HG03095 (cell line): ENCODE measurements around the gene PPM1F.

ENCODE experiments used
- ATAC-seq: cut with Tn5 transposase; IDR thresholded peaks from one replicate; pipeline ENCODE4 v1.9.1; 2021; ENCODE audit warnings: moderate library complexity; ENCODE audit not compliant: unreplicated experiment

Gene PPM1F, protein sequence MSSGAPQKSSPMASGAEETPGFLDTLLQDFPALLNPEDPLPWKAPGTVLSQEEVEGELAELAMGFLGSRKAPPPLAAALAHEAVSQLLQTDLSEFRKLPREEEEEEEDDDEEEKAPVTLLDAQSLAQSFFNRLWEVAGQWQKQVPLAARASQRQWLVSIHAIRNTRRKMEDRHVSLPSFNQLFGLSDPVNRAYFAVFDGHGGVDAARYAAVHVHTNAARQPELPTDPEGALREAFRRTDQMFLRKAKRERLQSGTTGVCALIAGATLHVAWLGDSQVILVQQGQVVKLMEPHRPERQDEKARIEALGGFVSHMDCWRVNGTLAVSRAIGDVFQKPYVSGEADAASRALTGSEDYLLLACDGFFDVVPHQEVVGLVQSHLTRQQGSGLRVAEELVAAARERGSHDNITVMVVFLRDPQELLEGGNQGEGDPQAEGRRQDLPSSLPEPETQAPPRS

DNA sequence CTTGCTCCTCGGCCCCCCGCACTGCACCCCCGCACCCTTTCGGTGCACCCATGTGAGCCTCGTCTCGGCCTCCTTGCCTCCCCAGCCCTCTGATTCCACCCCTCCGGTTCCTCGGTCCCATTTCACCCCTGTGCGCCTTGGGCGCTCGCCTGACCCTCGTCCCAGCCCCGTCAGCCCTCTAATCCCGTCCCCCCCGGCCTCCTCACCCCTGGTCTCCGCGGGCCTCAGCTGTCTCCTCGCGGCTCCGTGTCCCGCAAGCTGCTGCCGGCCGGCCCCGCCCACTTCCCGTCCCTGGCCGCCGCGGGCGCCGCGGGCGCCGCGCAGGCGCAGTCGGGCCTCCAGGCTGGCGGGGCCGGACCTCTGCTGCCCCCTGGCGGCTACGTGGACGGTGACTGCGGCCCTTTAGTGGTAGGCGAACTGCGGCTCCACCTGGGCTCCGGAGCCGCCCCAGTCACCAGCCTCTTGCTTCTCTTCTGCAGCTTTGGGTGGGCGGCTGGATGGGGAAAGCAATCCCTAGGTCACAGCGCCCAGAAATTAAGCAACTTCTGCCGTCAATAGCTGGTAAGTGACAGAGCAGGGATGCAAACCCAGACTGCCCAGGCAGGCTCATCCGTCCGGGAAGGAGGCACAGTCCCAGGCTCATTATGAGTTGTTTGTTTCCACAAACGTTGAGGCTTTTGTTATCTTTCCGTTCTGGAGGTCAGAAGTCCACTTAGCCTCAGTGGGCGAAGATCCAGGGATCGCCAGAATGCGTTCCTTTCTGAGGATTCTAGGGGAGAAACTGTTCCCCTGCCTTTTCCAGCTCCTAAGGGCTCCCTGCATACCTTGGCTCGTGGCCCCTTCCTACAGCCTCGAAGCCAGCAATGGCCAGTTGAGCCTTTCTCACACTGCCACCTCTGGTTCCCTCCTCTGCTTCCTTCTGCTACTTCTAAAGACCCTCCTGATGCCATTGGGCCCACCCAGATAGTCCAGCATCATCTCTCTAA, at the start of gene PPM1F:
Gene PPM1F, minus strand, starts transcription at position 263 of the 986 bp plus-strand sequence. CDS start 6,800 bp downstream, outside the sequence.
- ATAC-seq = peak; percentile 58

DNA sequence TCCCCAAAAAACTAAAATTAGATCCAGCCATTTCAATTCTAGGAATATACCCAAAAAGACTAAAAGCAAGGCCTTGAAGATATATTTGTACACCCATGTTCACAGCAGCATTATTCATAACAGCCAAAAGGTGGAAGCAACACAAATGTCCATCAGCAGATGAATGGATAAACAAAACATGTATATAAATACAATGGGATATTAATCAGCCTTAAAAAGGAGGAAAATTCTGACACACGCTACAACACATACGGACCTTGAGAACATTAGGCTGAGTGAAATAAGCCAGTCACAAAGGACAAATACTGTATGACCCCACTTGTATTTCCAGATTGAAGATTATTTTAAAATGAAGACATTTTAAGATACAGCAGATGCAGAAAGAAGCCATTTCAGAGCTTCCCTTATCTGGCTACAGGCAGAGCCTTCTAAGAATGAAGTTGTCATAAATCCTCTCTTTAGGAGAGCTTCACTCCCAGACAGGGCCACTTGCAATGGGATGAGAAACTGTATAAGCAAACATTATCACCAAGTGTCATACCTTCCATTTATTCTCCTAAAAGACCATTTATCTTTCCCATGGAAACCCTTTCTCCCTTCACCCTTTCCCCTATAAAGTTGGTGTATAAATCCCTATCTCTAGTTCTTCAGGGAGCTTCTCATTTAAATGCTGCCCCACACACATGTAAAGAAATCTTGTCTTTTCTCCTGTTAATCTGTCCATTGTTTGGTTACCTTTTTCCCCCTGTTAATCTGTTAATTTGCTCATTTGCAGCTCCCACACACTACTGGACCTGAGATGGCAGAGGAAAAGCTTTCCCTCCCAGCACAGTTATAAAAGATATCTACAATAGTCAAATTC, 49.2 kb upstream of the PPM1F start:
- no peak for ATAC-seq

DNA sequence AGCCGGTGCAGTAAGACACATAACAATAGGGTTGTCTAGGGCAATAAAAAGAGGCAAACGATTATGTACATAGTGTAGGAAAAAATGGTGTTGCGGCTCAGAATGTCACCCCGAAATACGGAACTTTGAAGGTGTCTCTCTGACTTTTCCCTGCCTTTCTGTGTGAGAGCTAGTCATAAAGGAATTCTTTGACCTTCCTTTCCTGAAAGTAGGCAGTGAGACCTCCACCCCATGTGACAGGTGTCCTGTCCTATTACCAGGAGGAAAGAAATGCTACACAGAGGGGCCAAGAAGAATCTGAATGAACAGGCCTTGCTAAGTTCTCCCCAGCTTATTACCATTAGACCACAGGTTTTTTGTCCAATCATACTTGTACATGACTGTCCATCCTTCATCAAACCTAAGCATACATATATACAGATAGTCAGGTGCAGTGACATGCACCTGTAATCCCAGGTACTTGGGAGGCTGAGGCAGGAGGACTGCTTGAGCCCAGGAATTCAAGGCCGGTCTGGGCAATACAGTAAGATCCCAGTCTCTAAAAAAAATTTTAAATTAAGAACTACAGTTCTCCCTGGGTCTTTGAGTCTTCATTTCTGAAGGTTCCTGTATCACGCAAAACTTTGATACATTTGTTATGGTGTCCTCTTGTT, 46.1 kb upstream of the PPM1F start:
- ATAC-seq = no peak

DNA sequence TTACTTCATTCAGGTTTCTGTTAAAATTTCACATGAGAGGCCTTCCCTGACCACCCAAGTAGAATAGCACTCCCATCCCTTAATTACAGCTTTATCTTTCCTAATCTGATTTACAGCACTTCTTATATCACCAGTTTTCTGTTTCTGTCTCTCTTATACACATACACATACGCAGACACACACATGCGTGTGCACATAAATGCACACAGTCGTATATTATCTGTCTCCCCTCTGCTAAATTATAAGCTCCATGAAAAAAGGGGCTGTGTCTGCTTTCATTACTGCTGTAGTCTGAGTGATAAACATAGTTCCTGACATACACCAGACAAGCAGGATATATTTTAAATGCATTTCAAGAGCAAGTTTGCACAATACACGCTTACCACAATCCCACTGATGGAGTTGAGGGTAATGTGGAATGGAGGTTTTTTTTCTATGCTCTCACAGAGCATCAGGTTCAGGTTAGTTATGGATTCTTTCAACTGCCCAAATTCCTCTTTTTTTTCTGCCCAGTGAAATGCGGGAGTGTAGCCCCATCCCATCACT, 43.6 kb upstream of the PPM1F start:
- ATAC-seq = no peak

DNA sequence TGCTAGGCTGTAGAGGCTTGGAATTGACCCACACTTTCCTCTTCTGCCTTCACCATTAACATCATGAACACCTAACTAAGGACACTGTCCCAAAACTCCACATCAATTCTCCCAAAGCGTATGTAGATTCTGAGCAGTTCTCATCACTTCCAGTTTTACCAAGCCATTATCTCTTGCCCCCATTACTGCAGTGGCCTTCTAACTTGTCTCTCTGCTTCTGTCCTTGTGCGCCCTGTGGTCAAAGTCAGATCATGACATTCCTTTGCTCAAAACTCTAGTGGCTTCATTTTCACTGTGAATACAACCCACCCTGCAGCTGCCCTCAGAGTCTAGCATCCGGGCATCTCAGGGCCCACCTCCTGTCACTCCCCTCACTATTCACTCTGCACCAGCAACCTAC, 43.0 kb upstream of the PPM1F start:
- ATAC-seq = no peak

DNA sequence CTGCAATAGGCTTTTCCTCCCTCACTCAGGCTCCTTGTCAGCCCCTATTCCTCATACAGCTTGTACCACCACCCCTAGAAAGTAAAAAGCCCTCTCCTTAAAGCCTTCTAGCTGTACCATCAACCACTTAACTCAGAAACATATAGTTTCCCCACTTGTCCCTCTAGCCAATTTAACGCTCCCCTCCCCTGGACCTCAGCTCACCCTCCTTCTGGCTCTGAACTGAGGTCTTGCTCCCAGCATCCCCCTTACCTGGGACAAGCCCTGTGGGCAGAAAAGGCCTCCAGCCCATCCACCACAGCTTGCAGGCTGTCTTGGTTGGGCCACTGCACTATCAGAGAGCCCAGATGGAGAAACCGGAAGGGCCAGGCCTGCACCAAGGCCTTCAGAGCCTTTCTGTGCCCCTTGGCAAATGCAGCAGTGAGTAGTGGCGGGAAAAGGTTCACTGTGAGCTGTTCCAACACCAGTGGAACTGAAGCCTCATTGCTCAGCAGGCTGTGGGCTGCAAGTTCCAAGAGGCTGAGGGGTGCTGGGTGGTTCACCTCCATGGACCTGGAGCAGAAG, 42.3 kb upstream of the PPM1F start:
- ATAC-seq = no peak

DNA sequence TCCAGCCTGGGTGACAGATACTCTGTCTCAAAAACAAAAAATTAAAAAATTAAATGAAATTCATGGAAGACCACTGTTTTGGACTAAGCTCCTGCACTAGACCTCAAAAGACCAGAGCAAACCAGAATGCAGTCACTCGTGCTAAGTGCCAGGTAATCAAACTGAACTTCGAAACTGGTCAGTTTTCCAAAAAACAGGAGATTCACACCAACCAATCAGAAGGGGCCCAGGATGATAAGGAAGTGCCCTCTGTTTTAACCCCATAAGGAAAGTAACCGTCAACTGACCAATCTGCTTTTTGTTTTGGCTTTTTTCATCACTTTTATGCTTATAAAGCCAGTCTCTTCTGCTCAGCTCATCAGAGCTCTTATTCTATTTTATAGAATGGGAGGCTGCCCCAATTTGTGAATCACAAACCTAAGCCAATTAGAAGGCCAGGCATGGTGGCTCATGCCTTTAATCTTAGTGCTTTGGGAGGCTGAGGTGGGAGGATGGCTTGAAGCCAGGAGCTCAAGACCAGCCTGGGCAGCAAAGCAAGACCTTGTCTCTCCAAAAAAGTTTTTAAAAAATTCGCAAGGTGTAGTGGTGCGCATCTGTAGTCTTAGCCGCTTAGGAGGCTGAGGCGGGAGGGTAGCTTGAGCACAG, 40.1 kb upstream of the PPM1F start:
- ATAC-seq = no peak

DNA sequence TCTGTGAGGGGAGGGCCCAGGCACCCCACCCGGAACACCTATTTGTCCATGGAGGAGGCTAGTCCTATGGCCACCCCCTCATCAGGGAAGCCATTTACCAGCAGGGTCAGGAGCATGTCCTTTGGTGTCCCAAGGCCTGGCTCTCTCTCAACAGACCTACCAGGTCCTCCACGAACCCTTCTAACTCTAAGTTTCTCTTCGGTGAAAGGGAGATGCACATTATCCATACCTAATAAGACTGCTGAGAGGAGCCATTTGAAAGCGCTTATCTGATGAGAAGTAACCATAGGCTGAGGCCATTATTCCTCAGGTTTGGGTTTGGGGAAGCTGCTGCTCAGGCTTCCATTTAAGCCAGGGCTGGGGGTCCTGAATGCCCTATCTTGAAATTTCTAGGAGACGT, 39.1 kb upstream of the PPM1F start:
- ATAC-seq = no peak

DNA sequence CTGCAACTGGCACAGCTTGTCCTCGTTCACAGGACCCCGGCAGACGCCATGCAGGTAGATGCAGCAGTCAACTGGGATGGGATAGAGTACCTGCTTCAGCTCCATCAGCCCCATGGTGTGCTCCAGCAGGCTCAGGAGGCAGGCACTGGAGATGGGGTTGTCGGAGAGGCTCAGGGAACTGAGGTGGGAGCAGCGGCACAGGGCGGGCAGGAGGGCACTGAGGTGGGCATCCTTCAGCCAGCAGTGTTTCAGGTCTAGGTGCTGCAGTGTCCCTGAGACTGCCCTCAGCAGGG, 38.6 kb upstream of the PPM1F start:
- no peak for ATAC-seq

DNA sequence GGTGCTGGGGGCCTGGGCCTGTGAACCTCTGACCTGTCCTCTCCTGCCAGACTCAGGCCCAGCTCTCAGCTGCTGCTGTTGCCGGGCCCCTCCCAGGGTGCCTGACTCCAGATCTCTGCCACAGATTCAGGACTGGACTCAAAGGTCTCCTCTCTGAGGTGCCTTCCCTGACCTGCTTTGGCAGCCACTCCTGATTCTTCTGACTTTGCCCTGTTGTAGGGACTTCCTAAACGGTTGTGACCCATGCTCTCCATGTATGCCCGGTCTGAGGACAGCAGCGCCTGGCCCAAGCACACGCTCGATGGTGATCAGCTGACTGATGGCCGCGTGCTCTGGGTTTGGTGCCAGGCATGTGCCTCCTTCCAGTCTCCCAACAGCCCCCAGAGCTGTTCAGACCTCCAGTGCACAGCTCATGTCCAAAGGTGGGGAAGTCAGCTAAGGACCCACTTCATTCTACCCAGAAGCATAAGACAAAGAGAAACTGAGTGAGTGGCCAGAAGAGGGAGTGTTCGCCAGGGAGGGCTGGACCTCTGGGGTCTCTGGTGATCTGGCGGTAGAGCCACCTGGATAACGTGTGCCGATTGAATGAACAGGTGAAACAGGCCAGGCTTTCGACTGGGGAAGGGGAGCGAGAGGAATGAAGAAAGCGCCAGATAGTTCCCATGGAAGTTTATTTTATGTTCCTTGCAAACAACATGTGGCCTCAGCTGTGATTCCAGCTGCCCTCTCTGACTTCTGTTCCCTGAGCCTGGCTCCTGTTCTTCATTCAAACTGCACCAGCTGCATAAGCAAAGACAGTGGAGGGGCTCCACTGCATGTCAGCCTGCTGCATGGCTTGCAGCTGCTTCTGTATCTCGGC, 38.0 kb upstream of the PPM1F start:
- no peak for ATAC-seq

DNA sequence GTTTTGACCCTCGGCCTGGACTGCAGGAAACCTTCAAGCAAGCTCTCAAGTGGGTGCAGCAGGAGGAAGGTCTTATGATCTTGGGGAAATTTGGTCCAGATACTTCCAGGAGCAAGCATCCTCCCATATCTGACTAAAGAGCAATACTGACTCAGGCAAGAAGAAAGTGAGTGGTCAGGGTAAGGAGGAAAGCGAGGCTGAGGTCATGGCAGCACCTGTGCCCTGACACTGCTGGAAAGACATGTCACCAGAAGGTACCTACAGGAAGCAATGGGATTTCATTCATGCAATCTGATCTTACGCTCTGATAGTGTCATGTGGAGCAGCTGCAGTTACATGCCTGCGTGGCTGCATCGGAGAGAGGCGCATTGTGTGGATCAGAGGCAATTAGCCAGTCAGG, 36.4 kb upstream of the PPM1F start:
- ATAC-seq = no peak

DNA sequence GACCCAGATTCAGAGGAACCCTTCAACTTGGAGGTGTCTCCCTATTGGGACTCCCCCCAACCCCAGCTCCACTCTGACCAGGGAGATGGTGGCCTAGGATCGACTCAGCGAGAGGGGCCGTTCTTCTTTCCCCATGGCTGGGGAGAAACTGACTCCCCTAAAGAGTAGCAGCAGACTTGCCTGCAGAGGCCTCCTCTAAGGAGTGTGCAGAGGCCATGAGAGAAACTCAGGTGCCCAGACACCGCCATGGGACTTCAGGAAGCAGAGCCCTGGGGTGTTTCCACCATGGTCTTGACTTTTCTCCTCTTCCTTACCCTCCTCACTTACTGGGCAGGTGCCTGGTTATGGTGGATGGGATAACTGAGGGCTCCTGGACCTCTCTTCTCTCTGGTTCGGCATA, 32.6 kb upstream of the PPM1F start:
- no peak for ATAC-seq

DNA sequence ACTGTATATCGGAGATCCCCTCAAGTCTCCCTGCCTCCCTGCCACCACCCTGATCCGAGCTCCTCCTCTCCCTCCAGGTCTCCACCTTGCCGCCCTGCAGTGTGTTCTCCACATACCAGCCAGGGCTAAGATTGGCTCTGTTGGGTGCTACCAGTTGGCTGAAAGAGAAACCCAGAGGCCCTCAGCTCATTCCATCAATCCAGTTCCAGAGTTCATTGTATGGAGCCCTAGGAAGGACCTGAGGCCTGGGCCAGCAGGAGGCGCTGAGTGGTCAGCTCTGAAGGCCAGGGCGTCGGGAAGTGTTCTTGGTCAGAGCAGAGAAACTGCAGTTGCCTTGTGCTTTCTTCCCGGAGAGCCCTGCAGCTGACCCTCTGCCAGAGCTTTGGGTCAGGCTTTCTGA, 32.1 kb upstream of the PPM1F start:
- no peak for ATAC-seq

DNA sequence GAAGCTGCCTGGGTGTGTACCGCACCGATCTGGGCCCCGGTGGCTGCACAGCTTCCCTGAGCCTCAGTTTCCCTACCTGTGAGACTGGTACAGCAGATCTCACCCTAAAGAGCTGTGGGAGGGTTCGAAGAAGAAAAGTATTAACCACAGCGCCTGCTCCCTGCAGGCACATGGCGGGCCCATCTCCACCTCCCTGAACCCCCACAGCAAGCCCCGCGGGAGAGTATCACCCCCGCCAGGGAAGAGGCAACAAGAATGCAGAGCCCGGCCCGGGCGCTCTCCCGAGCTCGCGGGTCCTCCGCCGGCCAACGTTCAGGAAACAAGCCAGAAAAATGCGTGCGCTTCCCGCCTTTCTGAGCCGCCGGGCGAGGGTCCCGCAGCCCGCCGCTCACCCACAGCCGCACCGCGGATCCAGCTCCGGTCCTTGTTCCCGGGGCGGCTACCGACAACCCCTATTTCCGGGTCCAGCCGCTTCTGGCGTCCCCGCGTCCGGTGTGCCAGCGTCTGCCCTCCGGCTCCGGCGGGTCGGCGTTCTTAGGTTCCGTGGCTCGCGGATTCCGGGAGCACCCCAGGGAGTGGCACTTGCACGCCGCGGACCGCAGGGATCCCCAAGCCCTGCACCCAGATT, 29.8 kb upstream of the PPM1F start, which contains the start of gene TOP3B:
Gene TOP3B, minus strand, starts transcription at position 450 of the 628 bp plus-strand sequence. CDS start 7,078 bp downstream, outside the sequence.
- ATAC-seq = no peak

DNA sequence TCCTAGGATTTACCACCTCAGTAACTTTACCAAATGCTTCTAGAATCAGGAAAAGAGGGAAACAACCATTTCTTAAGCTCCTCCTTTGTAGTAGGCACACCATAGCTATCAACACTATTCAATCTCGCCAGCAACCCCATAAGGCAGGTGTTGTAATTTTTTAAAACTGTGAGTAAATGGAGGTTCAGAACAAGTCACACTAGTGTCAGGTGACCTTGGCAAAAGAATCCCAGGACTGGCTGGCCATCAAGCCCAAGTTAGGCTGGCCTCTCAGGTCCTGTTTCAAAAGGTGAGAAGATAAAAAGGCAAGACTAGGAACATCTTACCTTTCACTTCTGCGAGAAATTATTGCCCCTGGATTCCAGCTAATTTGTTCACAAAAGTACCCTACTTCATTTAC, 29.2 kb upstream of the PPM1F start:
- no peak for ATAC-seq

DNA sequence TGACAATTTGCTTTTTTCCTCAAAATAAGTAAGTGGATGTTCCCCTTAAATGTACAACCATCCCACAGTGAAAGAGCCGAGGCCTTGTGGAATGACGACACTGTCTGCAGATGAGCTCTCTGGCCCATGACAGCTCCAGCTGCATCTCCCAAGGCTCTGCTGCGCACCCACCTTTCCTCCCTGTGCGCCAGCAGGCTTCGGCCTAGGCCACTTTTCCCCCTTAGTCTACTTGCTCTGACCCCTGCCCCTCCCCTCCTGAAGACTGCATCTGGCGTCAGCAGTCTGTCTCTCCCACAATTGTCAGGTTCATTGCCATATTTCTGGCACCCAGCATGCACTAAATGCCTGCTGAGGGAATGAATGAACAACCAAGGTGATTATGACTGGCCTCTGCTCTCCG, 27.9 kb upstream of the PPM1F start:
- ATAC-seq = no peak

DNA sequence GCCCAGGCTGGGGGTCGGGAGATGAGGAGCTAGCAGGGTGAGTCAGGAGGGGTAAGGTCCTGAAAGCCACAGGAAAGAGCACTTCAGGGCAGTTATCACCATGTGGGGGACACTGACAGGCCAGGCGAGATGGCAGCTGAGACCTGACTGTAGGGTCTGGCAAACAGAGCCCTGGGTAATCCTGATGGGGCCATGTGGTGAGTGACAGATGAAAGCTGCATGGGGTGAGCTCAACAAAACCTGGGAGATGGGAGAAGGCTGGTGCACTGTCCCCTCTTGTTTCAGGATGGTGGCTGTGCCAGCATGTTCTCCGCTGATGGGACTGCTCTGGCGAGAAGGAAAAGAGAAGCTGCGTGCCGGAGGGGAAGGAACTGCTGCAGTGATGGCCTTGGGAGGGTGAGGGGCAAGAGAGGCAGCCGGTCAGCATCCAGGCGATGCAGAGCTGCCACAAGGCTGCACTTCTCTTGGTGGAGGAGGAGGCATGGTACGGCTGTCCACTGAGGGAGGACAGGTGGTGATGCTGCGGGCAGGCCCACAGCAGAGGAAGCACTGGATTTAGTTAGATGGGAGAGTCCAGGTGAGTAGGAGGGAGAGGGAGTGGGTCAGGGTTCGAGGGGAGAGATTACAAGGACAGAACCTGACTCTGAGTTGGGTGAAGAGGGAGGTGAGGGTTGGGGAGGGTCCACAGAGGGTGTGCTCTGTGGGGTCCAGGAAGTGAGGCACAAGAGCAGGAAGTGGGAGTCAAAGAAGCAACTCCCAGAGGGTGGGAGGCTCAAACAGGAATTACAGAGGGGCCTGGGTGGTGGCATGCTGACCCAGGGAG, 26.1 kb upstream of the PPM1F start:
- no peak for ATAC-seq
